ENCODE results near the gene GK2. TPM values are rescaled to one million over a fixed set of nuclear protein-coding genes. Genes with fewer than 3 reads are reported as not detected.
A peak's percentile ranks its signal among the peaks of the same experiment; 100 is the strongest.

GK2 gene
- total RNA-seq, 1 donor from 2014 or later, result not detected

DNA sequence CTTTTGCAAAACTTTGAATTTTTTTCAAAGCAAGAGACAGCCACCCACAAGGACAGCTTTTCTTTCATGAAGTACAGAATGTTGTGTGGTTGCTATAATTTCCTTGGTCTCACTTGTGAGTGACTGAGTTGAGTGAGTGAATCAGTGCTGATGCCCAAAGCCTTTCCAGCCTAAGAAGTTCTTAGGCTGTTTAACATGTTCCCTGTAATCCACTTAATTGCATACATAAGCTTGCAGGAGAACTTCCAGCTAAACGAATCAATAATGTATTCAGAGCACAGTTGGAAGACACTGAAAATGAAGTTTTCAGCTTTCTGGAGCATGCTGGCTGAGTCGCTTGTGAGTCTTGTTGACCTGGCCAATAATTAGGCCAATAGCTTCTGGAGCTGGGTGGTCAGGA is 42.0 kb upstream of the GK2 start:
- Mint-ChIP-seq H3K27ac (no peak overlapping the region), H3K4me3 (no peak overlapping the region), H3K36me3 (no peaks in the 10 kb centered on the region), H3K9me3 (no peaks in the 10 kb centered on the region), H3K4me1 (peaks cover 7% of the 10 kb centered on the region), H3K27me3 (ENCODE audit: insufficient read depth, low read depth) (no peaks in the 10 kb centered on the region)
- Histone ChIP-seq H3K4me1 (peaks cover 30% of the 10 kb centered on the region), H3K36me3 (no peaks in the 10 kb centered on the region), H3K9ac (no peak overlapping the region), H3K27me3 (no peaks in the 10 kb centered on the region), H3K9me3 (ENCODE audit: low read depth) (no peaks in the 10 kb centered on the region), H2AFZ (replicated peaks) (no peak overlapping the region), H4K20me1 (ENCODE audit: low read depth) (no peaks in the 10 kb centered on the region), H3K4me3 (no peak overlapping the region), H3K4me2 (peak overlapping the region; percentile 30), H3F3A (ENCODE audit: low read depth) (peaks cover 16% of the 10 kb centered on the region), H3K79me2 (ENCODE audit: low read depth) (no peaks in the 10 kb centered on the region), H3K27ac (no peak overlapping the region)
- TF ChIP-seq EZH2 (IDR thresholded peaks at IDR 0.05) (no peak), CTCF (IDR thresholded peaks at IDR 0.05) (no peak), EZH2phosphoT487 (IDR thresholded peaks at IDR 0.05) (peak; percentile 52)
- peak; percentile 26 for DNase-seq (ENCODE audit: low spot score)

GRCh38 chr4:79446145-79446544 is 38.1 kb upstream of the GK2 start:
- H3K4me3 ChIP-seq, result no peak overlapping the region
- peak overlapping the region; percentile 44 for H3K4me2 ChIP-seq
- no peak for DNase-seq (ENCODE audit: low spot score)
- no peak overlapping the region for H3K9ac ChIP-seq
- Mint-ChIP-seq H3K9me3 (no peaks in the 10 kb centered on the region), H3K4me1 (peaks cover 7% of the 10 kb centered on the region), H3K36me3 (no peaks in the 10 kb centered on the region), H3K27me3 (ENCODE audit: insufficient read depth, low read depth) (no peaks in the 10 kb centered on the region), H3K27ac (no peak overlapping the region), H3K4me3 (no peak overlapping the region)
- H3K79me2 ChIP-seq (ENCODE audit: low read depth), result no peaks in the 10 kb centered on the region
- H3K27me3 ChIP-seq, result no peaks in the 10 kb centered on the region
- H3K27ac ChIP-seq, result peak overlapping the region; percentile 89
- H3K4me1 ChIP-seq, result peaks cover 45% of the 10 kb centered on the region
- H4K20me1 ChIP-seq (ENCODE audit: low read depth), result no peaks in the 10 kb centered on the region
- peak overlapping the region; percentile 33 for H2AFZ ChIP-seq (replicated peaks)
- H3F3A ChIP-seq (ENCODE audit: low read depth), result peaks cover 28% of the 10 kb centered on the region
- no peaks in the 10 kb centered on the region for H3K9me3 ChIP-seq (ENCODE audit: low read depth)
- no peak for TF ChIP-seq EZH2phosphoT487 (IDR thresholded peaks at IDR 0.05)
- TF ChIP-seq EZH2 (IDR thresholded peaks at IDR 0.05), result no peak
- TF ChIP-seq CTCF (IDR thresholded peaks at IDR 0.05), result no peak
- H3K36me3 ChIP-seq, result no peaks in the 10 kb centered on the region

DNA sequence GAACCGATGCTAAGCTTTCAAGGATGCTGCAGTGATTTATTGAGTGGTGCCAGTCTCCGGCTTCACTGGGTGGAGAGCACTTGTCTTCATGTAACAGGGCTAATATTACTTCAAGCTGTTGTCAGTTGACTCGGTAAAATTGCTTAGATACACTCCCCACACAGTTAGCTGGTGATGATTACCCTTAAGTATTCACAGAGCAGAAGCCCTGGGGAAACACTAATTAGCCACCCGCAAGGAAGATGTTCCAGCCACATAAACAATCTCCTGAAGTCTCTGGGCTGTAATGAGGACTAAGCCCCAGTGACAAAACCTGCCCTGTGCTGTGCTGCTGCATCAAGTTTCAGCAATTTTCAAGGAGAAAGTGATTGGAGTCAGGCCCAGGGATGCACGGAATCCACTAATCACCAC is 37.3 kb upstream of the GK2 start:
- Histone ChIP-seq H4K20me1 (ENCODE audit: low read depth) (no peaks in the 10 kb centered on the region), H3K27ac (peak overlapping the region; percentile 89), H3K9ac (no peak overlapping the region), H3K9me3 (ENCODE audit: low read depth) (no peaks in the 10 kb centered on the region), H3K4me2 (peak overlapping the region; percentile 44), H2AFZ (replicated peaks) (no peak overlapping the region), H3K4me3 (peak overlapping the region; percentile 16), H3K79me2 (ENCODE audit: low read depth) (no peaks in the 10 kb centered on the region), H3K4me1 (peaks cover 43% of the 10 kb centered on the region), H3F3A (ENCODE audit: low read depth) (peaks cover 28% of the 10 kb centered on the region), H3K27me3 (no peaks in the 10 kb centered on the region), H3K36me3 (no peaks in the 10 kb centered on the region)
- no peak overlapping the region for H3K4me3 Mint-ChIP-seq
- no peaks in the 10 kb centered on the region for H3K27me3 Mint-ChIP-seq (ENCODE audit: insufficient read depth, low read depth)
- peaks cover 7% of the 10 kb centered on the region for H3K4me1 Mint-ChIP-seq
- no peaks in the 10 kb centered on the region for H3K36me3 Mint-ChIP-seq
- DNase-seq (ENCODE audit: low spot score), result peak; percentile 80
- TF ChIP-seq EZH2 (IDR thresholded peaks at IDR 0.05) (no peak), EZH2phosphoT487 (IDR thresholded peaks at IDR 0.05) (no peak), CTCF (IDR thresholded peaks at IDR 0.05) (no peak)
- no peak overlapping the region for H3K27ac Mint-ChIP-seq
- H3K9me3 Mint-ChIP-seq, result no peaks in the 10 kb centered on the region
